Stimulated activated CD4-positive, alpha-beta T cell treated with anti-CD3 and anti-CD28 coated beads, Interleukin-12 subunit alpha, Interleukin-12 subunit beta, amount 100 ng/mL, for 48 hours (primary cell): ENCODE data around the gene CMC4.
A peak's percentile ranks its signal among the peaks of the same experiment; 100 is the strongest.

Source experiments
- DNase-seq, 3 donors: peaks; one replicate each; pipeline ENCODE4 v3.0.0-alpha.2; 2020; ENCODE audit warnings: low read depth in 2 of 3, low spot score in 1 of 3

CMC4 gene

GRCh38 chrX:155070975-155071693, at the start of gene CMC4, which contains the start of the genes BRCC3 and MTCP1:
Gene CMC4, minus strand, starts transcription at chrX:155071136. Its CDS starts 7,113 bp downstream, at chrX:155064023.
Gene BRCC3, plus strand, starts transcription at chrX:155071508. Its CDS starts 20 bp downstream, at chrX:155071528.
Gene MTCP1, minus strand, starts transcription at chrX:155071136. Its CDS starts 5,126 bp downstream, at chrX:155066010.
- DNase-seq: peak; percentile 53 to 72 (median 63)

- no peak for DNase-seq
Observed at GRCh38 chrX:155115174-155115819, 44.4 kb upstream of the CMC4 start.

GRCh38 chrX:155113097-155113496, 42.2 kb upstream of the CMC4 start:
- DNase-seq: no peak

GRCh38 chrX:155112171-155112570, 41.2 kb upstream of the CMC4 start:
- no peak for DNase-seq

GRCh38 chrX:155108427-155108826, 37.5 kb upstream of the CMC4 start:
- no peak for DNase-seq

GRCh38 chrX:155105919-155106318, 35.0 kb upstream of the CMC4 start:
- no peak for DNase-seq

- no peak for DNase-seq
Observed at GRCh38 chrX:155094468-155095061, 23.6 kb upstream of the CMC4 start.

GRCh38 chrX:155086961-155087735, 16.2 kb upstream of the CMC4 start:
- no peak for DNase-seq

- peak in 2 of 3 donors; percentile 7 to 12 for DNase-seq
Observed at GRCh38 chrX:155086202-155086840, 15.4 kb upstream of the CMC4 start.

GRCh38 chrX:155071694-155072280, 851 bp upstream of the CMC4 start:
- no peak for DNase-seq

- no peak for DNase-seq
Observed at GRCh38 chrX:155070663-155070974, 317 bp downstream of the CMC4 start.

- no peak for DNase-seq
Observed at GRCh38 chrX:155070038-155070437, 898 bp downstream of the CMC4 start.

- no peak for DNase-seq
Observed at GRCh38 chrX:155069414-155069813, 1.5 kb downstream of the CMC4 start.

GRCh38 chrX:155068165-155068564, 2.8 kb downstream of the CMC4 start:
- no peak for DNase-seq

GRCh38 chrX:155065035-155065734, 5.8 kb downstream of the CMC4 start:
- no peak for DNase-seq

- no peak for DNase-seq
Observed at GRCh38 chrX:155061760-155062159, 9.2 kb downstream of the CMC4 start.

GRCh38 chrX:155056877-155057792, 13.8 kb downstream of the CMC4 start:
- DNase-seq: peak in 1 of 3 donors; percentile 37

- DNase-seq: no peak
Observed at GRCh38 chrX:155056471-155056870, 14.5 kb downstream of the CMC4 start.

- DNase-seq: no peak
Observed at GRCh38 chrX:155055494-155055893, 15.4 kb downstream of the CMC4 start.
